Mesenchymal stem cell (in vitro differentiated cells and primary cell): ENCODE data around the gene ELL2.

ENCODE experiments used
- DNase-seq: peaks from one replicate; pipeline ENCODE4 v3.0.0-alpha.2; 2013
- H2AFZ ChIP-seq: one replicate; pipeline ENCODE4 v1.6.1; 2013; ENCODE audit warnings: low read depth, mild to moderate bottlenecking, control low read depth, inconsistent platforms, low read length, moderate library complexity
- H2AK5ac ChIP-seq: 2 replicates; pipeline ENCODE4 v1.6.1; 2013; ENCODE audit warnings: low read length, moderate library complexity, mild to moderate bottlenecking, inconsistent platforms; ENCODE audit not compliant: severe bottlenecking
- H2BK120ac ChIP-seq: one replicate; pipeline ENCODE4 v1.6.1; 2013; ENCODE audit warnings: low read depth, mild to moderate bottlenecking, inconsistent platforms, low read length, moderate library complexity
- H2BK12ac ChIP-seq, 2 experiments: one replicate each; pipeline ENCODE4 v1.6.1; 2013; ENCODE audit warnings: inconsistent platforms in 2 of 2, low read length in 2 of 2, mild to moderate bottlenecking in 2 of 2, moderate library complexity in 2 of 2, control low read depth in 1 of 2
- H2BK15ac ChIP-seq: one replicate; pipeline ENCODE4 v1.6.1; 2013; ENCODE audit warnings: mild to moderate bottlenecking, low read depth, inconsistent platforms; ENCODE audit not compliant: poor library complexity, severe bottlenecking
- H2BK5ac ChIP-seq: 2 replicates; pipeline ENCODE4 v1.6.1; 2013; ENCODE audit warnings: low read depth, mild to moderate bottlenecking, low read length, control low read depth, inconsistent platforms; ENCODE audit not compliant: poor library complexity, severe bottlenecking
- H3K14ac ChIP-seq, 2 experiments: one replicate each; pipeline ENCODE4 v1.6.1; 2013; ENCODE audit warnings: inconsistent platforms in 2 of 2, low read length in 2 of 2, control low read depth in 1 of 2, mild to moderate bottlenecking in 1 of 2, moderate library complexity in 1 of 2
- H3K18ac ChIP-seq, 2 experiments: one replicate each; pipeline ENCODE4 v1.6.1; 2013; ENCODE audit warnings: inconsistent platforms in 2 of 2, low read length in 2 of 2, control low read depth in 1 of 2, low read depth in 1 of 2, mild to moderate bottlenecking in 1 of 2
- H3K23ac ChIP-seq, 2 experiments: one replicate each; pipeline ENCODE4 v1.6.1; 2013; ENCODE audit warnings: inconsistent platforms in 2 of 2, low read length in 2 of 2, mild to moderate bottlenecking in 2 of 2, moderate library complexity in 2 of 2, control low read depth in 1 of 2
- H3K27ac ChIP-seq: 2 replicates; pipeline ENCODE4 v1.5.1; 2013; ENCODE audit warnings: mild to moderate bottlenecking, moderate library complexity, low read length, control low read depth, inconsistent platforms; ENCODE audit not compliant: poor library complexity, severe bottlenecking
- H3K27me3 ChIP-seq, 2 experiments: 2 replicates each; pipeline versions ENCODE4 v1.6.1 to v1.7.0; 2013; ENCODE audit warnings: low read length in 2 of 2, mild to moderate bottlenecking in 2 of 2, moderate library complexity in 2 of 2, control low read depth in 1 of 2, inconsistent platforms in 1 of 2; ENCODE audit not compliant: control insufficient read depth in 1 of 2, insufficient read depth in 1 of 2
- H3K36me3 ChIP-seq, 2 experiments: 2 replicates each; pipeline versions ENCODE4 v1.6.1 to v1.7.0; 2013; ENCODE audit warnings: low read length in 2 of 2, control low read depth in 1 of 2, inconsistent platforms in 1 of 2, low read depth in 1 of 2, mild to moderate bottlenecking in 1 of 2; ENCODE audit not compliant: insufficient read depth in 2 of 2, control insufficient read depth in 1 of 2
- H3K4ac ChIP-seq, 2 experiments: one replicate each; pipeline ENCODE4 v1.6.1; 2013; ENCODE audit warnings: inconsistent platforms in 2 of 2, low read length in 2 of 2, mild to moderate bottlenecking in 2 of 2, moderate library complexity in 2 of 2, control low read depth in 1 of 2, low read depth in 1 of 2
- H3K4me1 ChIP-seq: 2 replicates; pipeline ENCODE4 v1.6.1; 2013; ENCODE audit warnings: low read depth, low read length, control low read depth; ENCODE audit not compliant: control insufficient read depth, insufficient read depth
- H3K4me2 ChIP-seq: 2 replicates; pipeline ENCODE4 v1.6.1; 2013; ENCODE audit warnings: low read length, mild to moderate bottlenecking, inconsistent platforms; ENCODE audit not compliant: poor library complexity, severe bottlenecking
- H3K4me3 ChIP-seq, 2 experiments: 2 replicates each; pipeline versions ENCODE4 v1.5.1 to v1.7.0; 2013; ENCODE audit warnings: low read length in 2 of 2, mild to moderate bottlenecking in 2 of 2, control low read depth in 1 of 2, low read depth in 1 of 2; ENCODE audit not compliant: insufficient read depth in 1 of 2
- H3K79me1 ChIP-seq: replicated peaks from 2 replicates; pipeline ENCODE4 v1.6.1; 2013; ENCODE audit warnings: mild to moderate bottlenecking, control low read depth, low read length, inconsistent platforms; ENCODE audit not compliant: poor library complexity, severe bottlenecking
- H3K9ac ChIP-seq: 2 replicates; pipeline ENCODE4 v1.7.0; 2013; ENCODE audit warnings: mild to moderate bottlenecking, low read length, moderate library complexity
- H3K9me3 ChIP-seq: 2 replicates; pipeline ENCODE4 v1.7.0; 2013; ENCODE audit warnings: mild to moderate bottlenecking, low read length; ENCODE audit not compliant: control insufficient read depth
- H4K8ac ChIP-seq: one replicate; pipeline ENCODE4 v1.6.1; 2013; ENCODE audit warnings: inconsistent platforms, mild to moderate bottlenecking, low read length, moderate library complexity
- H4K91ac ChIP-seq: one replicate; pipeline ENCODE4 v1.6.1; 2013; ENCODE audit warnings: mild to moderate bottlenecking, low read length, inconsistent platforms
- WGBS: methylation state at CpG from one replicate; pipeline ENCODE4 v1.1.7; 2013; ENCODE audit warnings: mixed read lengths; 5-methylcytosine and 5-hydroxymethylcytosine counted together

Gene ELL2

GRCh38 chr5:95913663-95914062 is 48.0 kb downstream of the ELL2 start:
- H3K4ac ChIP-seq = no peak overlapping the region
- H2AK5ac ChIP-seq = no peak overlapping the region
- no peaks in the 10 kb centered on the region for H3K9me3 ChIP-seq
- H3K14ac ChIP-seq = no peak overlapping the region
- no peak overlapping the region for H3K4me3 ChIP-seq
- H3K27ac ChIP-seq = no peak overlapping the region
- no peak overlapping the region for H2BK12ac ChIP-seq
- no peak for DNase-seq
- H4K8ac ChIP-seq = no peak overlapping the region
- no peak overlapping the region for H3K4me2 ChIP-seq
- H2BK15ac ChIP-seq = no peak overlapping the region
- WGBS = 96% methylated on average over 6 of the region's 6 CpGs
- peaks cover 31% of the 10 kb centered on the region for H3K79me1 ChIP-seq
- H4K91ac ChIP-seq = no peak overlapping the region
- no peaks in the 10 kb centered on the region for H3K27me3 ChIP-seq
- H2BK120ac ChIP-seq = no peak overlapping the region
- no peak overlapping the region for H3K9ac ChIP-seq
- no peak overlapping the region for H3K23ac ChIP-seq
- no peaks in the 10 kb centered on the region for H3K4me1 ChIP-seq
- H3K36me3 ChIP-seq = peaks cover 0 to 80% of the 10 kb centered on the region in 2 experiments
- no peak overlapping the region for H2BK5ac ChIP-seq
- no peak overlapping the region for H3K18ac ChIP-seq
- H2AFZ ChIP-seq = no peak overlapping the region

GRCh38 chr5:95912029-95912428 is 49.6 kb downstream of the ELL2 start:
- Histone ChIP-seq H2BK5ac (no peak overlapping the region), H3K27ac (no peak overlapping the region), H2AK5ac (no peak overlapping the region), H3K4me3 (no peak overlapping the region), H3K9ac (no peak overlapping the region), H3K36me3 (peaks cover 0 to 75% of the 10 kb centered on the region in 2 experiments), H3K4me2 (no peak overlapping the region), H3K27me3 (no peaks in the 10 kb centered on the region), H3K4ac (no peak overlapping the region), H3K79me1 (peaks cover 38% of the 10 kb centered on the region), H4K8ac (no peak overlapping the region), H3K18ac (no peak overlapping the region), H3K23ac (no peak overlapping the region), H3K4me1 (no peaks in the 10 kb centered on the region), H2AFZ (no peak overlapping the region), H2BK120ac (no peak overlapping the region), H2BK15ac (no peak overlapping the region), H3K9me3 (no peaks in the 10 kb centered on the region), H3K14ac (no peak overlapping the region), H4K91ac (no peak overlapping the region), H2BK12ac (no peak overlapping the region)
- DNase-seq = peak; percentile 54
- 100% methylated on average over 1 of the region's 2 CpGs for WGBS

- H3K4ac ChIP-seq = no peak overlapping the region
- no peak overlapping the region for H4K8ac ChIP-seq
- no peak overlapping the region for H3K23ac ChIP-seq
- no peak overlapping the region for H2AFZ ChIP-seq
- no peak overlapping the region for H2BK5ac ChIP-seq
- H2BK120ac ChIP-seq = no peak overlapping the region
- H3K79me1 ChIP-seq = peaks cover 29% of the 10 kb centered on the region
- no peak overlapping the region for H2BK12ac ChIP-seq
- no peaks in the 10 kb centered on the region for H3K4me1 ChIP-seq
- no peak overlapping the region for H3K4me3 ChIP-seq
- H3K14ac ChIP-seq = no peak overlapping the region
- no peaks in the 10 kb centered on the region for H3K27me3 ChIP-seq
- no peak overlapping the region for H2BK15ac ChIP-seq
- no peak for DNase-seq
- H3K27ac ChIP-seq = no peak overlapping the region
- peaks cover 0 to 76% of the 10 kb centered on the region in 2 experiments for H3K36me3 ChIP-seq
- no peak overlapping the region for H3K4me2 ChIP-seq
- no peak overlapping the region for H2AK5ac ChIP-seq
- peak overlapping the region in 1 of 2 experiments; percentile 6 for H3K18ac ChIP-seq
- no peaks in the 10 kb centered on the region for H3K9me3 ChIP-seq
- no peak overlapping the region for H4K91ac ChIP-seq
- no peak overlapping the region for H3K9ac ChIP-seq
- WGBS = 100% methylated on average over 3 of the region's 4 CpGs
Measured at GRCh38 chr5:95910521-95910920, 51.1 kb downstream of the ELL2 start.

DNA sequence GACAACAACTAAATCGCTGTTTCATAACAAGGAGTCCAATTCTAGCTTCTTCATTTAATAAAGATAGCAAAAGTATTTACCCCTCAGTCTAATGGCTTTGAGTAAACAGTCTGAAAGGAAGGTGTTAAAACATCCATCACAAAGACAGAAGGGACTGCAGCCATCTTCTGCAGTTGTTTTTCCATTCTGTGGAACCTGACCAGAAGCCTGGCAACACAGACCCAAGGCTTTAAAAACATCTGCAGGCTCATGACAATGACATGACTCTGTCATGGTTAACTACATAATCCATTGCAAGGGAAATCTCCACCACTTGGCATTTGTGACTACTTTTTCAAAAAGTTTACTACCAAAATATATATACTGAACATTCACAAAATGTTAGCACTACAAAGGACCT is 51.9 kb downstream of the ELL2 start:
- Histone ChIP-seq H2BK120ac (no peak overlapping the region), H3K4me2 (no peak overlapping the region), H2AFZ (no peak overlapping the region), H2BK5ac (no peak overlapping the region), H3K27me3 (no peaks in the 10 kb centered on the region), H2AK5ac (no peak overlapping the region), H3K14ac (no peak overlapping the region), H3K4me1 (no peaks in the 10 kb centered on the region), H3K4ac (no peak overlapping the region), H3K23ac (no peak overlapping the region), H4K91ac (no peak overlapping the region), H3K36me3 (peaks cover 0 to 77% of the 10 kb centered on the region in 2 experiments), H3K79me1 (peaks cover 28% of the 10 kb centered on the region), H3K18ac (peak overlapping the region in 1 of 2 experiments; percentile 62), H3K9me3 (no peaks in the 10 kb centered on the region), H3K4me3 (no peak overlapping the region), H2BK15ac (no peak overlapping the region), H2BK12ac (no peak overlapping the region), H3K9ac (no peak overlapping the region), H3K27ac (no peak overlapping the region), H4K8ac (no peak overlapping the region)
- no peak for DNase-seq
- 86% methylated on average over 1 of the region's 1 CpG for WGBS
